Suprapubic skin (tissue), 4 donors: ENCODE data around the gene ZNF2. TPM values are rescaled to one million over a fixed set of nuclear protein-coding genes. Genes with fewer than 3 reads are reported as not detected.
A peak's percentile ranks its signal among the peaks of the same experiment; 100 is the strongest.

Experiments used
- DNase-seq, 2 donors: peaks; one replicate each; pipeline ENCODE4 v3.0.0-alpha.2; 2019; ENCODE audit warnings: low spot score in 2 of 2
- H3K27ac ChIP-seq: fragments of 200-600 bp; sonication (generic); one replicate; pipeline ENCODE4 v1.5.1; 2019
- H3K27me3 ChIP-seq: fragments of 200-600 bp; sonication (generic); one replicate; pipeline ENCODE4 v1.5.1; 2019
- H3K36me3 ChIP-seq: fragments of 200-600 bp; sonication (generic); one replicate; pipeline ENCODE4 v1.5.1; 2019
- H3K4me1 ChIP-seq: fragments of 200-600 bp; sonication (generic); one replicate; pipeline ENCODE4 v1.5.1; 2019
- H3K4me3 ChIP-seq: fragments of 200-600 bp; sonication (generic); one replicate; pipeline ENCODE4 v1.5.1; 2019; ENCODE audit warnings: mild to moderate bottlenecking
- H3K9me3 ChIP-seq: fragments of 200-600 bp; sonication (generic); one replicate; pipeline ENCODE4 v1.5.1; 2019
- CTCF ChIP-seq, 2 donors: fragments of 200-600 bp in 1 of 2; fragments of 450-650 bp in 1 of 2; sonication (generic) in 1 of 2; IDR thresholded peaks; one replicate each; pipeline ENCODE4 v1.5.1; 2016 to 2019; ENCODE audit warnings: antibody characterized with exemption in 2 of 2, mild to moderate bottlenecking in 1 of 2, moderate library complexity in 1 of 2
- EP300 ChIP-seq: sonication (generic); formaldehyde crosslinking; IDR thresholded peaks from one replicate; pipeline ENCODE4 v1.6.1; 2017; ENCODE audit warnings: antibody characterized with exemption
- POLR2A ChIP-seq, 2 donors: fragments of 450-650 bp; IDR thresholded peaks; one replicate each; pipeline ENCODE4 v1.6.1; 2017; ENCODE audit warnings: antibody characterized with exemption in 2 of 2, mild to moderate bottlenecking in 2 of 2, moderate library complexity in 2 of 2
- POLR2AphosphoS5 ChIP-seq, 3 donors: sonication (generic); formaldehyde crosslinking; IDR thresholded peaks; one replicate each; pipeline ENCODE4 v1.6.1; 2017; ENCODE audit warnings: antibody characterized with exemption in 3 of 3
- WGBS: methylation state at CpG from one replicate; pipeline ENCODE4 v1.1.5; 2018; 5-methylcytosine and 5-hydroxymethylcytosine counted together
- total RNA-seq, 4 donors: library from RNA; depleted of rRNA; stranded (reverse); fragments of >200 nt; gene quantifications; one replicate each; pipeline ENCODE4 v1.1.0, GENCODE V29; 2016

ZNF2 gene
- total RNA-seq, 4 donors from 2014 or later, result 1.4 to 4.8 (median 2.6) TPM

DNA sequence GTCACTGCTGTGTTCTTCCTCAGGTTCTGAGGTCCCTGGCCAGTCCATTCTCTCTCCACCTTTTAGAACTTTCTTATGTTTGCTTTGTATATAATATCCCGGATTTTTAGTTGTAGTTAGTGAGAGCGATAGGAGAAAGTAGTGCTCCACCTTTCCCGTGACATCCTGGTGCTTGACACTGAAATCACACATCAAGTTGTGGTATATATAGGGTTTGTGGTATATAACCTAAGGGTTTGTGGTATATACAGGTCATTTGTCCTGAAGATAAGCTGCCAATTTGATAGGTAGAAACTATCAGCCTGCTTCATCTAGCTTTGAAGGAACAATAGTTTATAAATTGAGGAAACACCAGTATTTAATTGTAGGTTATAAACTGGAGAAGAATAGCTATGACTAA, 54.8 kb downstream of the ZNF2 start:
- Histone ChIP-seq H3K4me3 (no peak overlapping the region), H3K9me3 (peaks cover 55% of the 10 kb centered on the region), H3K36me3 (peaks cover 8% of the 10 kb centered on the region), H3K4me1 (no peaks in the 10 kb centered on the region), H3K27ac (no peak overlapping the region), H3K27me3 (no peaks in the 10 kb centered on the region)
- TF ChIP-seq EP300 (no peak), POLR2AphosphoS5 (IDR thresholded peaks at IDR 0.05) (no peak), CTCF (IDR thresholded peaks at IDR 0.05) (no peak), POLR2A (IDR thresholded peaks at IDR 0.05) (no peak)
- 99% methylated on average over 3 of the region's 3 CpGs for WGBS
- DNase-seq, result no peak

GRCh38 chr2:95225658-95226057, 60.0 kb downstream of the ZNF2 start:
- H3K27ac ChIP-seq, result no peak overlapping the region
- no peaks in the 10 kb centered on the region for H3K27me3 ChIP-seq
- H3K9me3 ChIP-seq, result peaks cover 12% of the 10 kb centered on the region
- no peak overlapping the region for H3K4me3 ChIP-seq
- TF ChIP-seq CTCF (IDR thresholded peaks at IDR 0.05) (no peak), POLR2A (IDR thresholded peaks at IDR 0.05) (no peak), EP300 (no peak), POLR2AphosphoS5 (IDR thresholded peaks at IDR 0.05) (no peak)
- no peak for DNase-seq
- H3K4me1 ChIP-seq, result no peaks in the 10 kb centered on the region
- H3K36me3 ChIP-seq, result no peaks in the 10 kb centered on the region

DNA sequence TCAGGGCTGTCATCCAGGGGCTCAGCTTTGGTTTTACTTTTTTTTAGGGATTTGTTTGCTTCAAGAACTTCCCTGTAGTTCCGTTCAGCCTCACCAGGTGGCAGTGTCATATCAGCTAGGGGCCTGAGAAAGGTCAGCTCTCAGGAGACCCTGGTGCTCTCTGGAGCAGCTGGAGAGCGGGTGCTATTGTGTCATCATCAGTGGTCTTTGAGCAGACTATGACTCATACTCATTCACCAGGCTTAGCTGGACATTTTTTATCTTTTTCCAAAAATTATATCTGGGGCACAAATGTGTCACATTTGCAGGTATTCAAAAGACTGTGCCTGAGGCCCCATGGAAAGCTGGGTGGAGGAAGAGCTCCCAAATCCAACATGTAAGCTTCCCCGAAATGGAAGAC, 66.1 kb downstream of the ZNF2 start:
- TF ChIP-seq CTCF (IDR thresholded peaks at IDR 0.05) (peak; percentile 30 to 66), POLR2A (IDR thresholded peaks at IDR 0.05) (no peak)
- H3K9me3 ChIP-seq, result no peaks in the 10 kb centered on the region
- no peaks in the 10 kb centered on the region for H3K27me3 ChIP-seq
- no peak overlapping the region for H3K27ac ChIP-seq
- 41% methylated on average over 3 of the region's 3 CpGs for WGBS
- no peaks in the 10 kb centered on the region for H3K4me1 ChIP-seq
- DNase-seq, result peak in 1 of 2 donors; percentile 58
- H3K36me3 ChIP-seq, result no peaks in the 10 kb centered on the region
- H3K4me3 ChIP-seq, result no peak overlapping the region

DNA sequence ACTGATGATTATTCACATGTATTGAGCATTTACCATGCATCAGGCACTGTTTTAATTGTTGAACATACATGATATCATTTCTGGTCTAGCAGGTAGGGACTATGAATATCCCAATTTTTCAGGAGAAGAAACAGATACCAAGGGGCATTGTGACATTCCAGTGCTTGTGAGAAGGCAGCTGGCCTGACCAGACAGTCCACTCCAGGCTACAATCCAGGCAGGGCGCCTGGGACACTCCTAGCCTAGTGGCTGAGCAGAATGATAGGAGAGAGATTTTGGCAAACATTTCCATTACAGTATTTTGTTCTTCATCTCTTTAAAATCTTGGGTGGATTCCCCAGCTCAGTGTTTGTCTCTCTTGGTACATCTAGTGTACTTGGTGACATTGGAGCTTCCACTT, 66.6 kb downstream of the ZNF2 start:
- DNase-seq, result no peak
- Histone ChIP-seq H3K27me3 (no peaks in the 10 kb centered on the region), H3K27ac (no peak overlapping the region), H3K4me3 (no peak overlapping the region), H3K4me1 (no peaks in the 10 kb centered on the region), H3K36me3 (no peaks in the 10 kb centered on the region), H3K9me3 (no peaks in the 10 kb centered on the region)
- no peak for TF ChIP-seq POLR2AphosphoS5 (IDR thresholded peaks at IDR 0.05)
- no peak for TF ChIP-seq EP300
- no peak for TF ChIP-seq CTCF (IDR thresholded peaks at IDR 0.05)
- no peak for TF ChIP-seq POLR2A (IDR thresholded peaks at IDR 0.05)
- 83% methylated on average over 1 of the region's 1 CpG for WGBS

Other genes with a start within 250 kb of the ZNF2 start
- 10 to 100 TPM in 3 of 4 donors, 1 to 10 TPM in 1; 6.5 to 29.4 (median 11.8) TPM for gene MAL, start 140.1 kb upstream of the ZNF2 start, total RNA-seq
- gene MRPS5, start 44.0 kb upstream of the ZNF2 start, total RNA-seq, result 10 to 100 TPM; 31.9 to 57.1 (median 36.8) TPM
- 10 to 100 TPM in 3 of 4 donors, 1 to 10 TPM in 1; 9.1 to 33.3 (median 23.1) TPM for gene ZNF514, start 6.0 kb upstream of the ZNF2 start, total RNA-seq
- gene ZNF892, start 41.7 kb downstream of the ZNF2 start, total RNA-seq, result 1 to 10 TPM; 1.6 to 3.2 (median 2.6) TPM
- 100 to 1,000 TPM in 2 of 4 donors, 10 to 100 TPM in 2; 96.8 to 166 (median 131) TPM for gene PROM2, start 108.6 kb downstream of the ZNF2 start, total RNA-seq
- 10 to 100 TPM in 3 of 4 donors, 1 to 10 TPM in 1; 7.1 to 21.6 (median 13.6) TPM for gene KCNIP3, start 131.5 kb downstream of the ZNF2 start, total RNA-seq
- 10 to 100 TPM; 16.4 to 52.5 (median 26.9) TPM for gene FAHD2A, start 236.9 kb downstream of the ZNF2 start, total RNA-seq